Fibroblast of upper back skin (primary cell): ENCODE measurements around the gene CFAP74.

Experiments
- DNase-seq: peaks from one replicate; pipeline ENCODE4 v3.0.0-alpha.2; 2013

CFAP74 gene

GRCh38 chr1:1925437-1926345 is 77.9 kb downstream of the CFAP74 start:
- no peak for DNase-seq

GRCh38 chr1:1924849-1925248 is 78.7 kb downstream of the CFAP74 start:
- DNase-seq: no peak

- DNase-seq: no peak
Observed at GRCh38 chr1:1924386-1924785, 79.2 kb downstream of the CFAP74 start.

GRCh38 chr1:1922956-1923833 is 80.4 kb downstream of the CFAP74 start:
- no peak for DNase-seq

GRCh38 chr1:1922702-1922955 is 81.0 kb downstream of the CFAP74 start:
- DNase-seq: no peak

- no peak for DNase-seq
Observed at GRCh38 chr1:1921901-1922701, 81.5 kb downstream of the CFAP74 start.

- no peak for DNase-seq
Observed at GRCh38 chr1:1921459-1921862, 82.1 kb downstream of the CFAP74 start.

- DNase-seq: no peak
Observed at GRCh38 chr1:1920608-1921458, 82.8 kb downstream of the CFAP74 start.

GRCh38 chr1:1920057-1920607 is 83.5 kb downstream of the CFAP74 start:
- DNase-seq: no peak

GRCh38 chr1:1919304-1920056 is 84.1 kb downstream of the CFAP74 start:
- DNase-seq: peak; percentile 96

GRCh38 chr1:1918901-1919303 is 84.7 kb downstream of the CFAP74 start, which contains the start of gene TMEM52:
TMEM52 (minus strand) TSS chr1:1919279; CDS start chr1:1919265, 14 bp downstream.
- DNase-seq: no peak

GRCh38 chr1:1917995-1918900 is 85.3 kb downstream of the CFAP74 start:
- no peak for DNase-seq

- no peak for DNase-seq
Observed at GRCh38 chr1:1917304-1917976, 86.1 kb downstream of the CFAP74 start.

GRCh38 chr1:1916851-1917251 is 86.7 kb downstream of the CFAP74 start:
- no peak for DNase-seq

GRCh38 chr1:1915911-1916840 is 87.4 kb downstream of the CFAP74 start:
- DNase-seq: no peak

- no peak for DNase-seq
Observed at GRCh38 chr1:1914971-1915692, 88.5 kb downstream of the CFAP74 start, which contains the start of gene CALML6. CALML6 (plus strand) TSS chr1:1915260; CDS start chr1:1915281, 21 bp downstream.
